K562 (cell line): ENCODE results near the gene UPK3A.

Source experiments
- ARID1B ChIP-seq: fragments of 450-650 bp; IDR thresholded peaks from 2 replicates; pipeline ENCODE4 v1.6.1; 2016; ENCODE audit warnings: antibody characterized with exemption, mild to moderate bottlenecking, inconsistent platforms
- DPF2 ChIP-seq: fragments of 450-650 bp; IDR thresholded peaks from 2 replicates; pipeline ENCODE4 v1.6.1; 2016
- ESRRA ChIP-seq: fragments of 450-650 bp; IDR thresholded peaks from 2 replicates; pipeline ENCODE4 v1.6.1; 2014; ENCODE audit warnings: low read depth, mild to moderate bottlenecking, moderate library complexity, borderline replicate concordance
- POLR2A ChIP-seq: fragments of 450-650 bp; conservative IDR thresholded peaks from 2 replicates; pipeline ENCODE4 v1.6.1; 2016
- PREB ChIP-seq: sonication (generic); formaldehyde crosslinking; IDR thresholded peaks from 2 replicates; pipeline ENCODE4 v1.8.1; 2023; ENCODE audit warnings: mild to moderate bottlenecking, missing genetic modification reagents
- THRB ChIP-seq: fragments of 450-650 bp; formaldehyde crosslinking; conservative IDR thresholded peaks from 2 replicates; pipeline ENCODE4 v1.4.0; 2022; ENCODE audit warnings: mild to moderate bottlenecking, missing genetic modification characterization

GRCh38 chr22:45244916-45245315, 39.8 kb upstream of the UPK3A start:
- no peak for TF ChIP-seq THRB
- TF ChIP-seq POLR2A = no peak
- no peak for TF ChIP-seq ARID1B
- TF ChIP-seq ESRRA = no peak
- no peak for TF ChIP-seq DPF2
- TF ChIP-seq PREB = no peak
